NOMO-1 (cell line): ENCODE measurements around the gene CAPRIN1.

Experiments used
- DNase-seq, 2 experiments: peaks; one replicate each; lab custom pipeline; 2025; ENCODE audit not compliant: unreplicated experiment in 2 of 2; lab: John Stamatoyannopoulos, UW

CAPRIN1 gene

DNA sequence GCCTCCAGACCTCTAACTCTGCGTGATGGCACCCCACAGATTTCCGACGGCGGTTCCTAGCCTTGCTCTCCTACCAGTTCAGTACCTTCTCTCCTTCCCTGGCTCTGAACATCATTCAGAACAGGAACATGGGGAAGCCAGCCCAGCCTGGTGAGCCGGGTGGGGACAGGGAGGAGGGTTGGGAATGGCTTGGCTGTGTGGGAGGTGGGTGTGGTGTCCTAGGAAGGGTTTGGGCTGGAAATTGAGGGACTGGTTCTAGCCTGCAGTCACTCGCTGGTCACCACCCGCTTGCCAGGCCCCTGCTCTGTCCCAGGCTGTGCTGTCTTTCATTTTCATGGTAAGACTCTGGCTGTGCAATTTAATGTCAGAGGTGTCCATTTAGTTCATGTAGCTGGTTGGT lies 87.8 kb downstream of the CAPRIN1 start:
- DNase-seq, result no peak

DNA sequence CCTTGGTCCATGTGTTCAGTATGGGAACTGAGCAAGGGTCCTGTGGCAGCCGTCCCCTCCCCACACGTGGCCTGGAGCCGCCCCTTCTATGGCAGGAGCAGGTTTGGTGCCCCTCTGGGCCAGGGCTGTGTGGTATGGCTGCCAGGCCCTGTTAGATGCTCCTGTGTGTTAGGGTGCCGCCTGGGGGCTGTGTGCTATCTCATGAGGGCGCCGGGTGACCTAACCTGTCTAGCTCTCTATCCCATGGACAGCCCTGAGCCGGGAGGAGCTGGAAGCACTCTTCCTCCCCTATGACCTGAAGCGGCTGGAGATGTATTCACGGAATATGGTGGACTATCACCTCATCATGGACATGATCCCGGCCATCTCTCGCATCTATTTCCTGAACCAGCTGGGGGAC lies 88.6 kb downstream of the CAPRIN1 start:
- DNase-seq, result no peak

DNA sequence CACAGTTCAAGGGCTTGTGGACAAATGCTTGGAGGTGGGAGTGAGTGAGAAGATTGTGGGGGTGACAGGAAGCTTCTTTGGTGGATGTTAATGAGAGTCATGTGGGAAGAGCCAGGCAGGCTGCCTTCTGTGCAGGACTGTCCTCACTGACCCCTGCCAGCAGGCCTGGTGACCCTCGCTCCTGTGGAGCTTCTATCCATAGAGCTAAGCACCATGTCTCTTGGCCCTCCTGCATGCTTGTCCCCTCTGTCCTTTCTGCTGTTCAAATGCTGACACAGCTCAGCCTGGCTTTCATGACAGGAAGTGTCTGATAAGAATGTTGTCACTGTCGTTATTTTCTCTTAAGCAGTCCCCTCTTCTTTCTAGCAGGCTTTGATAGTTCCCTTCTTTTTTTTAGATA lies 91.5 kb downstream of the CAPRIN1 start:
- no peak for DNase-seq

DNA sequence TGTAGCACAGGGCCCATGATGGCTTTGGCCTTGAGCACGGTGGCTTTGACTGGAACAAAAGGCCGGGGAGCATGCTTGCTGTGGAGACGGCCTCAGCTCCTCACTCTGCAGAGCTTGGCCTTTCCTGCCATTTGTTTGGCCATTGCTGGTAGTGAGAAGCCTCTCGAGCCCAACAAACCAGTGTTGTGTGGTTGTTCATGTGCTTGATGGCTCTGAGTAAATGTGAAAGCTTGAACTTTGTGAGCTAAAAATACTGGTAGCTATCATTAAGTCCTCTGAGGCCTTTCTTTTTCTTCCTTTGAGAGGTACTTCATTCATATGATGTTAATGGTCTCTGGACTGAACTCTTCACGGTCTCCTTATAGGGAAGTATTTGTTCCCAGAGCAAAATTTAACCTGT lies 93.5 kb downstream of the CAPRIN1 start:
- no peak for DNase-seq

GRCh38 chr11:34145847-34146381 lies 94.4 kb downstream of the CAPRIN1 start:
- DNase-seq, result no peak

DNA sequence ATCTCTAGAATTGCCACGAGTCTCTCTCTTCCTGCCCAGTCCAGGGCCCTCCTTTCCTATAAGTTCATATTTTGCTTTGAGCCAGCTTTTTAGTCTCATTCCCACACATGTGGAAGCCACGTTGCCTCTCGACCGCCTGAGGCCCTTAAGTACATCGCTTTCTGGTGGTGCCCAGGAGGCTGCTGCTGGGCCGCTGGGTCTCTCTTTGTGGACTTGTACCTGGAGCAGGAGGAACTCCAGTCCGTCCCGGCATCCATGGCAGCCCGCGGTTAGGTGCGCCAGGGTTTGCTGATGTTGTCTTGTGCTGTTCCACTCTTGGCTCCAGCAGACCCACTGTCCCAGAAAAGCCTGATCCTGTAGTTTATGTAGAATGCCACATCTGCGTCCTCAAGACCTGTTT lies 94.9 kb downstream of the CAPRIN1 start:
- DNase-seq, result no peak

DNA sequence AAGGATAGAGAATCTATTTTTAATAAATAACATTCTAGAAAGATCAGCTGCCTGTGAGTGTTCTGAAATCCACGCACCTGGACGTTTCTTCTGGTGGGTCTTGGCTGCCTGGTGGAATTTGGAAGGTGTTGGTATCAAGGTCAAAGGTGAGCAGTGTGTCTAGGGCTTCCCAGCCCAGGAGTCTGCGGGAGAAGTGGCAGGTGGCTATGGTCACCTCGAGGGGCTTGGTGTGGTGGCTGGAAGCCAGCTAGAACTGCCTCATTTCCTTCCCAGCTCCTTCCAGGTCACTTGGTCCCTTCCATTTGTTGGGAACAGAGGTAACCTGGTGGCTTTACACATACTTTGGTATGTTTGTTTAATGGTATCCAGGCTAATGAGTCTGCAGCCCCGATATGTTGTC lies 95.3 kb downstream of the CAPRIN1 start:
- no peak for DNase-seq

GRCh38 chr11:34147581-34147980 lies 96.0 kb downstream of the CAPRIN1 start:
- no peak for DNase-seq

DNA sequence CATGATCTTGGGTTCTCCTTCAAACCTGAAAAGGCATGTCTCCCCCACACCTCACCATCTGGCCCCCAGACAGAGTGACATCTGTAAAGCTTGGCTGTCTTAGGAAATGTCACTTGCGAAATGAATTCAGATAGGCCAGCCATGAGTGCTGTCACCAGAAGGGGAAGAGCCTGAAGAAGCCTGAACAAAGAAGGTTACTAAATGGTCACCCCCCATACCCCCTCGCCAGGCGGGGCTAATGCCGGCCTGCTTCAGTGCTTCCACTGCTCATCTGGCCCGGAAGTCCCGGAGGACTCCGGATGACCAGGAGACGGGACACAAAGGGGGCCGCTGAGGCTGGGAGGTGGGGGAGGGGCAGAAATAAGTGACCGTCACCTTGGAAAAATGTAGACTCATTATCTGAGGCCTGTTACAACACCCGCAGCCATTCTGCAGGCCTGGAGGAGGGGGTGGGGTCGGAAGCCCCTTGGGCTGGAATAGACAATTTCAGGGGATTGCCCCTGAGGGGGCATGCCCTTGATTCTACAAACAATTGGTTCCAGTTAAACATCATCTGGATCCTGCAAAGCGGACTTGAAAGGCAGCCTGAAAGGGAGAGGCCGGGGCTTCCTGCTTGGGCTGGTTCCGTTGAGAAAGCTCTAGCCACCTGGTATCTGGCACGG lies 97.1 kb downstream of the CAPRIN1 start:
- peak; percentile 64 to 73 for DNase-seq

GRCh38 chr11:34149274-34149673 lies 97.7 kb downstream of the CAPRIN1 start:
- no peak for DNase-seq

DNA sequence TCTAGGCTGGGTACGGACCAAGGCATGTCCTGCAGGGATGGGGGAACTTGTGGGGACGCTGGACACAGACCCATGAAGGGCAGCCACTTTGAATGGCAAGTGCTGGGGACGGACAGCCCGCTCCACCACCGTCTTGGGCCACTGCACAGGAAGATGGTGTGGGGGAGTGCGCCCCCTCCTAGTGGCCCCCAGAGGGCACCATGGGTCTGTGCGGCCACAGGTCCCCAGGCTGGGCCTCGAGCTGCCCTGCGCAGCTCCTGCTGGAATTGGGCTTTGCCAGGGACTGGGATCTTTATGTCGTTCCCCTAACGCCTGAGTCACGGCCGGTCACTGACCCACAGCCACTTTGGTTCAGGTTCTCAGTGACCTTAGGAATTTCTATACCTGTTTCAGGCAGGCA lies 98.3 kb downstream of the CAPRIN1 start:
- no peak for DNase-seq

DNA sequence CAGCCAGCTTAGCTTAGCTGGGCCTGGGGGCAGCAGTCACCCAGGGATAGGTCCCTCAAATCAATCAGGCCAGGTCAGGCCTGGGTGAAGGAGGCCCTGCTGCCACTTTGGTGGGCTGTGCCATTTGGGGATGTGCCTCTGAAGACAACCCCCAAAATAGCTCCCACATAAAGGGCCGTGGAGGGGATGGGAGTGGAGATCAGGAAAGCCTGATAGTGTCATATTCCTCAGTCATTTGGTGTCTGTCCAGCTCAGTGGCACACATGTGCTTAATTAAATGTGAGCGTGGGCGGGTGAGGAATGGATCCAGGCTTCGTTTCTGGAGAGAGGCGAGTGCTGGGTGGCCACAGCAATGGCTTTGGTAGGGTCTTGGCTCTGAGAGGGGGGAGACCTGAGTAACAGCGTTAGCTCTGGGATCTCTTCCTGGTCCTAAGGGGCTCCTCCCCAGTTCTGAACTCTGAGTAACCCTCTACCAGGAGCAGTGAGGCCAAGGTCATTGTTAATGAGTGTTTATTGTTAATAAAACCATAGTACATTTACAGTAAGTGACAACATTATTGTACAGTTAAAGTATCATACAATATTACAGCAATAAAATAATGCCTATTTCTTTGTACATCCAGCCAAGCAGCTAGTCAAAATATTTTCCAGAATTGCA lies 99.1 kb downstream of the CAPRIN1 start:
- no peak for DNase-seq
